ENCODE results near the gene CCDC57. TPM values are rescaled to one million over a fixed set of nuclear protein-coding genes. Genes with fewer than 3 reads are reported as not detected.
"Not testable (repeated sequence)": the region's sequence is repeated elsewhere in the genome, so short reads cannot be mapped to it uniquely, and the experiment has no call there.

Gene CCDC57
- total RNA-seq, 2 donors from 2014 or later = 29.6 to 53.4 TPM

DNA sequence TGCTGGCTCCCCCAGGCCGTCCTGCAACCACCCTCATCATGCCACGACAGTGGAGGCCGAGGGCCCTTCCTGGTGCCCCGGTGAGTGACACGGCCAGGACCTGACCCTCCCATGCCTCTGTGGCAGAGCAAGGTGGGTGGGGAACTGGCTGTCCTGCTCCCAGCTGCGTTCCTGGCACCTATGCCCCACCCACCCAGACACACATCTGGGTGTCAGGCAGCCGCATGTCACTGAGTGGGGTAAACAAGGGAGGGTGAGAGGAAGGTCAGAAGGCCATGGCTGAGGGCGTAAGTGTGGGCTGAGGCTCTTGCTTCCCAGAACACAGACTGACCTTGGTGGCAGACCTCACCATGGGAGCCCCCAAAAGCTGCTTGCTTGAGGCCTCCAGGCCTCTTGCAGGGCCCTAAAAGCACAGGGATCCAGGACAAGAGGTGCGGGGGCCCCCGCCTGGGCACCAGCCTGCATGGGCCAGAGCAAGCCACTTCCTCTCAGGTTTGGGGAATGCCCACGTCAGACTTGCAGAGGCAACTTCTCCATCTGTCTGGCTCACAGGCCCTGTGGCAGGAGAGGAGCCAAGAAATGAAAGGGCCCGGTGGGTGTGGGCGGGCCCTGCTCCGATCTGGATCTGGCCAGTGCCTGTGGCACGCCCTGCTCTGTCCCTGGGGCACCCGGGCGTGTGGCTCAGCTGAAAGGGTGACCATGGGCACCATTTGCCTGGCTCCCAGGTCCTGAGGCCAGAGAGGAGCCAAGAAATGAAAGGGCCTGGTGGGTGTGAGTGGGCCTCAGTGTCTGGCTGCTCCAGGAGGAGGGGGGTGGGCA lies 3.9 kb upstream of the CCDC57 start:
- ATAC-seq (peak; percentile 78), DNase-seq (peak; percentile 83 to 89)
- intact Hi-C loops (cut with DNase I, micrococcal nuclease) = no loop called here

DNA sequence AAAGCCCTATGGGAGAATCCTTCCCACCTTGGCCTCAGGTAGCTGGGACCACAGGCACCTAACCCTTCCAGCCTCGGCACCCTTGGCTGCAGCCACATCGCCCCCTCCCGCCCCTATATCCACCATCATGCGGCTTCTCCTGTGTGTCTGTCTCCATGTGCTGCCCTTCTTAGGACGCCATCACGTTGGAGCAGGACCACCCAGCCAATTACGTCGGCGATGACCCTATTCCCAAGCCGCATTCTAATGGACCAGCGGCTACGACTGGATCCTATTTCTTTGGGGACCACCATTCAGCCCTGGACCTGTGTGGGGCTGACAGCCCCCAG lies 3.3 kb upstream of the CCDC57 start:
- no peak for ATAC-seq
- no peak for DNase-seq
- intact Hi-C loops (cut with DNase I, micrococcal nuclease) = no loop called here

DNA sequence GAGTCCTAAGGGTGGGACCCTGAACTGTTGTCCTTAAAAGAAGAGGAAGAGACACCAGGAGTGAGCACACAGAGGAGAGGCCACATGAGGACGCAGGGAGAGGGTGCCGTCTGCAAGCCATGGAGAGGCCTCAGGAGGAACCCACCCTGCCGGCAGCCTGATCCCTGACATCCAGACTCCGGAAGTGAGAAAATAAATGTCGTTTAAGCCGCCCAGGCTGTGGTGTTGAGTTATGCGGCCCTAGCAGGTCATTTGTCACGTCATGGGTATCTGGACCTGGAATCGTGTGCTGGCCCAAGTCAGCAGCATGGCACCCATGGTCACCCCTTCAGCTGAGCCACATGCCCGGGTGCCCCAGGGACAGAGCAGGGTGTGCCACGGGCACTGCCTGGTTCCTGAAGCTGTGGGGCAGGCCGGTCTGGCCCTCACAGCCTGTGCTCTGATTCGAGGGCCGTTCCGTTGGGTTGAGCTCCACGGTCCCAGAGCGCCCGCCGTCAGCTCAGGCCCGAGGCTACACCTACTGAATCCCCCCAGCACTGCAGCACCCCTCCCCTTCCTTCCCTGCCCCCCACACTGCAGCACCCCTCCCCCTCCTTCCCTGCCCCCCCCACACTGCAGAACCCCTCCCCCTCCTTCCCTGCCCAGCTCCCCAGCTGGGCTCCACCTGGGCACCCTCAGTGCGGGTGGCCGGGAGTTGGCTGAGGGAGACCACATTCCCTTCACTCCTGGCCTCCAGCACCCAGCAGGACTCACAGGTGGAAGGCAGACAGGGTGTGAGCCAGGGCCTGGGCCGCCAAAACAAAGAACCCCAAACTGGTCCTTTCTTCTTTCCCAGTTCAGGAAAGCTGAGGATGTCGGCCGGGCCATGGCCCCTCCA lies 2.7 kb upstream of the CCDC57 start:
- intact Hi-C loops (cut with DNase I, micrococcal nuclease) = no loop called here
- DNase-seq (no peak), ATAC-seq (no peak)

DNA sequence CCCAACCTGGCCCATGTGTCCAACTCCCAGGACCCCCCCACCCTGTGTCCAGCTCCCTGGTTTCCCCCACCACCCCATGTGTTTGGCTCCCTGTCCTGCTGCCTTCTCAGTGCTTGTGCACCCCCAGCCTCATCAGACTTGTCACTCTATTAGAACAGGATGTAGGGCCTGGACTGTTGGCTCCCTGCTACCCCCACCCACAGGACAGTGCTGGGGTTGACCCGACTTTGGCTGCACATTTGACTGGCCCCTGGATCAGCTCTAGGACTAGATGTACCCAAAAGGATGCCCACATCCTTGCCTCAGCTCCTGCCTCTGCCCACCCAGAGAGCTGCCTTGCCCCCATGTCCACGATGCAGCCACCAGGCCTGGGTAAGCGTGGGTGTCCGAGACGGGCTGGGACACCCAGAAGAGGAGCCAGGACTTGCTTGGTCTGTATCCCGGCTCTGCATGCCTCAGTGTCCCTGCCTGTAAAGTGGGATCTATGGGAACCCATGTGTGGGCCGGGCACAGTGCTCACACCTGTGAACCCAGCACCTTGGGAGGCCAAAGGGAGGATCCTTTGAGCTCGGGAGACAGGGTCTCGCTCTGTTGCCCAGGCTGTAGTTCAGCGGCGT lies 1.5 kb upstream of the CCDC57 start:
- DNase-seq = no peak
- intact Hi-C loops (cut with DNase I, micrococcal nuclease) = no loop called here
- no peak for ATAC-seq

DNA sequence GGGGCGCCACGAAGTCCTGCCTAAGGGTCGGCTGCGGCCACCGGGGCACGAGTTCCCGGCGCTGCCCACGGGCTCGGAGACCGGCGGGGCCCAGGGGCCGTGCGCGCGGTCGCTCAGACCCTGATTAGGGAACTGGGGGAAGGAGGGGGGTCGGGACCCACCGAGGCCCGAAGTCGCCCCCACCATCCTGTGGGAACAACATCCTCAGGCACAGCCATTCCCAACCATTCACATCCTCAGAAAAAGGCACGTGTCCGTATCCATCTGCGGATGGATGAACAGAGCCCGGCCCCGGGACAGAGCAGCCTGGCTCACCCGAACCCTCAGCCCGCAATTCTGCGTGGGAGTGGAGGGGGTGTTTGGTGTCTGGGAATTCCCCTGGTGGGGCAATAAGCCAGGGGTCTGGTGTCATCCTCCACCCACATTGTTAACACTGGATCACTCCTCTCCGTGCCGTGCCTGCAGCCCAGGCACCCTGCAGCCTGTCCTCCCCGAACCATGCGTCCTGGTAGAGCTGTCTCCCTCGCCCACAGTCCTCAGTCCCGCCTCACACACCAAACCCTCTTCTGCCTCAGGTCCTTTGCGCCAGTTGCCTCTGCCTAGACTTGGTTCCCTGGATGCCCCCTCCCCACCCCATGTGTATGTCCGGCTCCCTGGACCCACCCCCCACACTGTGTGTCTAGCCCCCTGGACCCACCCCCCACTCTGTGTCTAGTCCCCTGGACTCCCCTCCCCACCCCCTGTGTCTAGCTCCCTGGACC lies 789 bp upstream of the CCDC57 start:
- DNase-seq = peak in 1 of 2 donors; percentile 46
- ATAC-seq = no peak
- intact Hi-C loops (cut with DNase I, micrococcal nuclease) = no loop called here

DNA sequence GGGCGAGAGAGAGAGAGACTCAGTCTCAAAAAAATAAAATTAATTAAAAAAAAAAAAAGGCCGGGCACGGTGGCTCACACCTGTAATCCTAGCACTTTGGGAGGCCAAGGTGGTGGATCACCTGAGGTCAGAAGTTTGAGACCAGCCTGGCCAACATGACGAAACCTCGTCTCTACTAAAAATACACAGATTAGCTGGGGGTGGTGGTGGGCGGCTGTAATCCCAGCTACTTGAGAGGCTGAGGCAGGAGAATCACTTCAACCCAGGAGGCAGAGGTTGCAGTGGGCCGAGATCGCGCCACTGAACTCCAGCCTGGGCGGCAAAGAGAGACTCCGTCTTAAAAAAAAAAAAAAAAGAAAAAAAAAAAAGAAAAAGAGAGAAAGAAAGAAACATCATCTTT lies 2.0 kb downstream of the CCDC57 start:
- ATAC-seq; intact Hi-C loops (cut with DNase I, micrococcal nuclease); DNase-seq: not testable (repeated sequence)

DNA sequence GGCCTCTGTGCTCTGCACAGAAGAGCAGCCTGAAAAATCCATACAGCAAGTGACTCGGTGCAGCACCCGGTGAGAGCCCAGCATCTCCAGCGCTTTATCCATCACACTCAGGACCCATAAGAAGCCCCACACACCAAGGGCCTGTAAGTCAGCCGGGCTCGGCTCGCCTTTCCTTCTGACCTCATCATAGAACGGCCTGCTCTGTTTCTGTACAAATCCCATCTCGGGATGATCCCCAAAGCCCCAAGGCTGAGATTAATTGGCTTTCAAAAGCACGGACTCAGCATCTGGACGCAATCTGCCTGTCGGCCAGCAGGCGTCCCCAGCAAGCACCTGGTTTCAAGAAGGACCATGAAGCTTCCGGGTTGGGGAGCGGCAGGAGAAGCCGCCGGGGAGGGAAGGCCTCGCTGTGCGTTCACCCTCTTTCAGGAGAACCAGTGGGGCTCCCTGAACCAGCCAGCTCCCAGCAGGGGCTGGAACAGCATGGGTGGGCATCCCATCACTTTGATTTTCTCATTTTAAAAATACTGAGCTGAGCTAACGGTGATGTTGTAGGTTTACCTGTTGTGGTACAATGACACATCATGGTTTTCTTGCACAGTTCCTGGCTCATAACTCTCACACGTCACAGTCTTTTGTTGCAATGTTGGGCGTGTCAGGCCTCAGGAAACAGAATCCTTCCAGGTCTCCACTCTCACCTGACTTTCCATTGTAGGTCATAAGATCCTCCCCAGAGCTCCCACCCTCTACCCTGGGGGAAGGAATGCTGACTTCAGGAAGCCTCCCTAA lies 6.7 kb downstream of the CCDC57 start:
- DNase-seq = peak; percentile 86 to 89
- peak; percentile 89 for ATAC-seq
- intact Hi-C loops (cut with DNase I, micrococcal nuclease) = no loop called here

DNA sequence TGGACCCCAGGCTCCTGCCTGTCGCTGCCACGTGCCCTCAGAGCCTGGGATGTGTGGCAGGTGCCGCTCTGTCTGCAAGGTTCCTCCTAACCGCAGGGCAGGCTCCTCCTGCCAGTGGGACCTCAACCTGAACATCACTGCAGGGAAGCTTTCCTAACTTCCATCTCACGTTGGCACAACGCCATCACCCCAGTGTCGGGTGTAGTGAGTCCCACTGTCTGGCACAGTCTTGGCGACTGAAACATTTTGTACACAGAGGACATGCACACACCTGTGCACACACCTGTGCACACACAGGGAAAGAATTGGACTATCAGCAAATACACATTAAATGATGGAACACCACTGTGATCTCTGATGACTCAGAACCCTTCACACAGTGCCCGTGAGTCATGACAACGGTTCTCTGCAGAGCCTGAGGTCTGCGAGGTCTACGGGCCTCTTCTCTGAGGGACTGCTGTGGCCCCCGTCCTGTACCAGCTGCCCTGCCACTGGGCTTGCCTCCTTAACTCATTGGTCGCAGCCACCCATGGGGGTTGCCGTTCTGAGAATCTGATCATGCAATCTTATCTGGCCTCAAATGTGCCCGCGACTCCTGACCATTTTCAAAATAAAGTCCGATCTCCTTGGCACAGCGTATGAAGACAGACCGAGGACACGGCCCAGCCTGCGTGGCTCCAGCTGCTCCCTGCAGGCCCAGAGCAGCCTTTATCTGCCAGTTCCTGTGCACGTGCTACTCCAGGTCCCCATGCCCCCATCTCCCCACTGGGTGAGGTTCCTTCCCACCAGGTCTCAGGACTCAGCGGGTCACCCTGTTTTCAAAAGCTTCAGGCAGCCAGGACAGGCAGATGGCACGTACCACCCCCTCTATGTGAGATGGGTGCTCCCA lies 7.6 kb downstream of the CCDC57 start:
- DNase-seq = no peak
- ATAC-seq = no peak
- intact Hi-C loops (cut with DNase I, micrococcal nuclease) = no loop called here

DNA sequence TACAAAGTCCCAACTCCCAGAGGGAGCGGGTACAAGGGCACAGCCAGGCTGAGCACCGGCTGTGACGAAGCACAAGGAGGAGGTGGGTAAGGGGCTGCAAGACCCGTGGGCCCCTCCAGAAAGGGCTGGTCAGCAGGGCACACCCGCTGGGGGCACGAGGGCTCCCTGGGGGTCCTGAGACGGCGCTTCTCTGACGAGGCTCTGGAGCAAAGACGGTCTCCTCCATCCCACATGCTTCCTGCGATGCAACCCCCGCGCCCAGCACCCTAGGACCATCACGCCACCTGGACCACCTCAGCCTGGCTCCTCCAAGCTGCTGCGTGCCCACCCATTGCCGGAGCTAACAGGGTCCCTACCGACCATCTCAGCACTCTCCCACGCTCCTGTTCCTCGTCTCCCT lies 8.7 kb downstream of the CCDC57 start:
- DNase-seq = no peak
- intact Hi-C loops (cut with DNase I, micrococcal nuclease) = no loop called here
- ATAC-seq = no peak

DNA sequence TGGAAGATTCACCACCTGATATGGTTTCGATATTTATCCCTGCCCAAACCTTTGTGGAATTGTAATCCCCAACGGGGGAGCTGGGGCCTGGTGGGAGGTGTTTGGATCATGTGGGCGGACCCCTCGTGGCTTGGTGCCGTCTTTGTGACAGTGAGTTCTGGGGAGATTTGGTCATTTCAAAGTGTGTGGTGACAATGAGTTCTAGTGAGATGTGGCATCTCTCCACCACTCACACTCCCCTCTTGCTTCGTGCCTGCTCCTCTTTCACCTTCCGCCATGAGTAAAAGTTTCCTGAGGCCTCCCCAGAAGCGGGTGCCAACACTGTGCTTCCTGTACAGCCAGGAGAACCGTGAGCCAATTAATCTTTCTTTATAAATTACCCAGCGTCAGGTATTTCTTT lies 9.7 kb downstream of the CCDC57 start:
- DNase-seq = no peak
- no peak for ATAC-seq
- intact Hi-C loops (cut with DNase I, micrococcal nuclease) = no loop called here

DNA sequence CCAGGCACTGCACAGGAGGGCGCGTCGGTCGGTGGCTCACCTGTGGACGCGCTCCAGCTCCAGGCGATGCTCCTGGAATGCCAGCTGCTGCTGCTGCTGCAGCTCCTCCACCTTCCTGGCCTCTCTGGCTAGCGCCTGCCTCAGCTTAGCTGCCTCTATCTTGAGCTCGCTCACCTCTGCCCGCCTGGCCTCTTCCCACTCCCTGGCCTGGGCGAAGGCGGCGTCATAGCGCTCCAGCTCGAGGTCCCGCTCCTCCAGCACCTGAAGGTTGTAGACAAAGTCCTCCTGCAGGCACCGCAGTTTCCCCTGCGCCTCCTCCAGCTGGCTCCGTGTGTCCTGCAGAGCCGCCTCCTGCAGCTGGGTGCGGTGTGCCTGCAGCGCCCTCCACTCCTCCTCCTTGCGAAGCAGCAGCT lies 11.1 kb downstream of the CCDC57 start:
- DNase-seq = no peak
- ATAC-seq = no peak
- intact Hi-C loops (cut with DNase I, micrococcal nuclease) = no loop called here

DNA sequence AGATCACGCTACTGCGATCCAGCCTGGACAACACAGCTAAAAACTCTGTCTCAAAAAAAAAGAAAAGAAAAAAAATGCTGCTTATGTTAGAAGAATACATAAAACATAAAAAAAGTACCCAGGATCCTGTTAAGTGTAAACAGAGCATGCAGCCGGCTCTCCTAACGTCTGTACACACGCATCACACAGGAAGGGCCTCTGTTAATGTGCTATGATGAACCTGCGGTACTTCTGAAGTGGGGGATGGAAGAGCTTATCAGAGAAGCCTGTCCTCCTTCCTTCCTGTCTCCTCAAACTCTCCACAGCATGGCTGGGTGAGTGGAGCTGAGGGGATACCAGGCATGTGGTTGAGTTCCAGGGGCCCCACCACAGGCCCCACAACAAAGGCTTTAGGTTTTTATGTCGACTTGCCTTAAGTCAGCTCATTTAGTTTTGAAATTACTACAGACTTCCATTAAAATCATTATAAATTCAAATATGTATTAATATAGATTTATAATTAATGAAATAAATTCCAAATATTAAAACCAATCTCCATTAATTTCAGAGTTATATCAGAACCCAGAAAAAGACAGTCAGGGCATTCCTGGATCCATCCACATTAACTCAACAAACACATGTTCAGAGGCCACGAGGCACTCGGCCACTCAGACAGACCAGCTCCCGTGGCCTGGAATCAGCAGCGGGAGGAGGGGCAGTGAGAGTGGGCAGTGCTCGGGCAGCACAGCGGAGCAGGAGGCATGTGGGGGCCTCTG lies 11.7 kb downstream of the CCDC57 start:
- no peak for DNase-seq
- intact Hi-C loops (cut with DNase I, micrococcal nuclease) = no loop called here
- no peak for ATAC-seq

DNA sequence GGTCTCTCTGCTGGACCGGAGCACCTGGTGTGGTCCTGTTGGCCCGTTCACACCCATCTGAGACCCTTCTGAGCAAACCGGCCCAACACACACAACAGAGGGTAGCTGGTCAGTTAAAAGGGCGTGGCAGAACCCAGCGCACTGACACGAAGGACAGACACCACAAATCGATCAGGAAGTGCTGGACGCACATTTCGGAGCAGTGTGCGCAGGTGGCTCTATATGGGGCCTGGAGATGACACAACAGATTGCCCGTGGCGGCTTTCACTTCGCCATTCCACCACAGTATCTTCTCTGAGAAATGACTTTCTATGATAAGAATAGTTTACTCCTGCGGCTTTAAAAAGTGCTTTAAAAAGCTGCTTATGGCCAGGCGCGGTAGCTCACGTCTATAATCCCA lies 12.5 kb downstream of the CCDC57 start:
- intact Hi-C loops (cut with DNase I, micrococcal nuclease) = no loop called here
- DNase-seq (no peak), ATAC-seq (no peak)

DNA sequence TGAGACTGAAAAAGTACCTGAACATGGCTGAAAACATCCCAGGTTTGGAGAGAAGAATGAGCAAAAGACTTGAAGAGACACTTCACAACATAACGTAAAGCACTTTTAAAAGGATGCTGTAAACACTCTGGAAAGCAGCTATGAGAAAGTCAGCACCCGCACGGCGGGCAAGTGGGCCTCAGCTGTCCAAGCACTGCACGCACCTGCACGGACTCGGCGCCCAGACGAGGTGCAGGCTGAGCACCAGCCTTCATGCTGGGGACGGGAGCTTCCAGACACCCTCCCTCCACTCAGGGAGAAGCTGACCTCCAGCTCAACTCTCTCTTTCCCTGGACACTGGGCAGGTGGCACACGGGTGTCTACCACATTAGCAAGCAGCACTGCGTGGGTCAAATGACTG lies 13.1 kb downstream of the CCDC57 start:
- intact Hi-C loops (cut with DNase I, micrococcal nuclease) = no loop called here
- ATAC-seq = no peak
- DNase-seq = no peak

DNA sequence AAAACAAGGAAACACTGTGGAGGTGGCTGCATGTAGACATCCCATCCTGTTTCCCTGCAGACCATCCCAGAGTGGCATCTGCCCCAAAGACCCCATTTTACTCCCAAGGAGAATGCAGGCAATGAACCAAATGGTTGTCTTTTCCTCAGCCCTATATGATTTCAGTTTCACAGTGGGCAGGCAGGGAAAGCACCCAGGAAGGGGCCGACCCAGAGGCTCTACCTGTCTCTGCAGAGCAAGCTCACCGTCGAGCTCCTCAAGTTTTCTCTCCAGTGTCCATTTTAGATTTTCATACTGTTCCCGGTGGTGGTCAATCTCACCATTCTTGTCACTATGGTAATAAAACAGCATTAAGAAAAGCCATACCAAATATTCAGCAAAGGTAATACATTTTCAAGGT lies 14.6 kb downstream of the CCDC57 start:
- DNase-seq (no peak), ATAC-seq (no peak)
- intact Hi-C loops (cut with DNase I, micrococcal nuclease) = no loop called here

DNA sequence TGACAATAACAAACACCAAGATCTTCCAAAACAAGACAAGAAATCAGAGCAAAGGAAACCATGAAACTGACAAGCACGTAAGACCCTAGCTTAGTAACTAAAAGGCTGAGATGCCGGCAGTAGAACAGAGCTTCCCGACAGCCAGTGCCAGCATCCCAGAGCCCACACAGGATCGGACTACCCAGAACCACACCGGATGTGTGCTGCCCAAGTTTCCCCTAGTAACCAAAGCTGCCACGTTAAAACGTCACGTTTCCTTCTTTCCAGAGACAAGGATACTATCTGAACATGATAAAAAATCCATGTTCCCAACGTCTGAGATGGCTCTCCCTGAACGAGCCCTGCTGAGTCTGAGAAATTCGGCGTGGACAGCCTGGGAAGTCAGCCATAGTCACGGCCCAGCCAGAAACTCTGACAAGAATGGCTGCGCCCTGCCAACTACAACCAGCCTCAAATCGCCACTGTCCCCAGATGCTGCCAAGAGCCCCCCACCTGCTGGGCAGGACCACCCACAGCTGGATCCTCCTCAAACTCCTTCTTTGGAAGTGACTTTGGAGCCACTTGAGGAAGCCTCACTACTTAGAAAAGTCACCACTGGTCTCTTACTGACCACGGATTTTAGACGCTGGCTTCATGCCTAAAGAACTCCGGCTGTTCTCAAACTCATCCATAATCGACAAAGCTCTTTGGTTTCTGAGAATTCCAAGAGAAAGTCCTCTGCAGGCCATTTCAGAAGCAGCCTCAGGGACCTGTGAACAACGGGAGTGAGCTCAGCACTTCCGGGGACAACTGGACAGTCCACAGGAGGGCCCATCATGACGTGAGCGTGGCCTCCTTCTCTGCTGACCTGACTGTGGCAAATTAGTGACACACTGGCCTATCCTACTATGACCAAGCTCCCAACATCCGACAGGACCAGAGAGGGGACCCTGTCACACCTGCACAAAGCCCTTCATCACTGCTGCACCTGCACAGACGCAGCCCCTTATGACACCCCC lies 16.7 kb downstream of the CCDC57 start:
- no peak for ATAC-seq
- no peak for DNase-seq
- intact Hi-C loops (cut with DNase I, micrococcal nuclease) = no loop called here

Measured in left colon (tissue), 2 donors.